WERI-Rb-1 (cell line): ENCODE data around the gene ITGB3.

Source experiments
- DNase-seq: peaks from one replicate; pipeline ENCODE4 v3.0.0-alpha.2; 2020
- H3K27ac ChIP-seq: fragments of 250-450 bp; sonication (Bioruptor Pico); 2 replicates; pipeline ENCODE4 v1.5.1; 2020; ENCODE audit warnings: mild to moderate bottlenecking, moderate library complexity
- H3K27me3 ChIP-seq: fragments of 250-450 bp; sonication (Bioruptor Pico); 2 replicates; pipeline ENCODE4 v1.5.1; 2021; ENCODE audit warnings: mild to moderate bottlenecking, low read depth, moderate library complexity; ENCODE audit not compliant: insufficient read depth, severe bottlenecking
- H3K36me3 ChIP-seq: fragments of 250-450 bp; sonication (Bioruptor Pico); 2 replicates; pipeline ENCODE4 v1.5.1; 2020; ENCODE audit warnings: mild to moderate bottlenecking, moderate library complexity
- H3K4me3 ChIP-seq: 2 replicates; pipeline ENCODE4 v1.5.1; 2011; ENCODE audit warnings: low read depth, mild to moderate bottlenecking, control low read depth, low read length
- H3K9me3 ChIP-seq: fragments of 250-450 bp; sonication (Bioruptor Pico); 2 replicates; pipeline ENCODE4 v1.5.1; 2021; ENCODE audit warnings: mild to moderate bottlenecking, moderate library complexity; ENCODE audit not compliant: severe bottlenecking
- CTCF ChIP-seq: IDR thresholded peaks from 2 replicates; pipeline ENCODE4 v1.5.1; 2011; ENCODE audit warnings: low read depth, mild to moderate bottlenecking, control low read depth, inconsistent platforms, low read length

Gene ITGB3

GRCh38 chr17:47335101-47335936, 81.7 kb downstream of the ITGB3 start:
- no peak overlapping the region for H3K27ac ChIP-seq
- no peaks in the 10 kb centered on the region for H3K27me3 ChIP-seq
- no peak for DNase-seq
- TF ChIP-seq CTCF = no peak
- H3K4me3 ChIP-seq = no peak overlapping the region
- H3K9me3 ChIP-seq = no peaks in the 10 kb centered on the region
- no peaks in the 10 kb centered on the region for H3K36me3 ChIP-seq

- no peak overlapping the region for H3K27ac ChIP-seq
- H3K36me3 ChIP-seq = no peaks in the 10 kb centered on the region
- TF ChIP-seq CTCF = no peak
- DNase-seq = no peak
- H3K4me3 ChIP-seq = no peak overlapping the region
- H3K9me3 ChIP-seq = peaks cover 2% of the 10 kb centered on the region
- no peaks in the 10 kb centered on the region for H3K27me3 ChIP-seq
Measured at GRCh38 chr17:47338026-47338425, 84.4 kb downstream of the ITGB3 start.

GRCh38 chr17:47352848-47353247, 99.2 kb downstream of the ITGB3 start:
- no peaks in the 10 kb centered on the region for H3K27me3 ChIP-seq
- no peaks in the 10 kb centered on the region for H3K36me3 ChIP-seq
- no peak for TF ChIP-seq CTCF
- no peak overlapping the region for H3K4me3 ChIP-seq
- H3K9me3 ChIP-seq = no peaks in the 10 kb centered on the region
- no peak for DNase-seq
- no peak overlapping the region for H3K27ac ChIP-seq

GRCh38 chr17:47358652-47359051, 105.0 kb downstream of the ITGB3 start:
- H3K27me3 ChIP-seq = no peaks in the 10 kb centered on the region
- DNase-seq = no peak
- TF ChIP-seq CTCF = no peak

More at GRCh38 chr17:47358652-47359051, 105.0 kb downstream of the ITGB3 start:
- Histone ChIP-seq H3K4me3 (no peak overlapping the region), H3K36me3 (no peaks in the 10 kb centered on the region), H3K9me3 (peaks cover 9% of the 10 kb centered on the region), H3K27ac (no peak overlapping the region)
